Right atrium auricular region (tissue), 2 donors: ENCODE results near the gene TTLL8. TPM values are rescaled to one million over a fixed set of nuclear protein-coding genes. Genes with fewer than 3 reads are reported as not detected.

Experiments
- DNase-seq: peaks from one replicate; pipeline ENCODE4 v3.0.0-alpha.2; 2019; ENCODE audit warnings: low spot score
- H3K27ac ChIP-seq, 2 donors: fragments of 200-600 bp; sonication (generic); 1 replicate in 1 of 2; 2 replicates in 1 of 2; pipeline ENCODE4 v1.5.1; 2016 to 2019
- H3K27me3 ChIP-seq, 2 donors: fragments of 200-600 bp; sonication (generic); one replicate each; pipeline versions ENCODE4 v1.5.1 to v1.6.0; 2017 to 2019
- H3K36me3 ChIP-seq: fragments of 200-600 bp; sonication (generic); one replicate; pipeline ENCODE4 v1.5.1; 2016
- H3K4me1 ChIP-seq, 2 donors: fragments of 200-600 bp; sonication (generic); one replicate each; pipeline versions ENCODE4 v1.5.1 to v1.6.0; 2017 to 2019
- H3K4me3 ChIP-seq, 2 donors: fragments of 200-600 bp; sonication (generic); 1 replicate in 1 of 2; 2 replicates in 1 of 2; pipeline ENCODE4 v1.5.1; 2017 to 2019; ENCODE audit warnings: mild to moderate bottlenecking in 1 of 2, moderate library complexity in 1 of 2
- H3K9me3 ChIP-seq, 2 donors: fragments of 200-600 bp; sonication (generic); one replicate each; pipeline ENCODE4 v1.5.1; 2019
- total RNA-seq, 2 donors: library from RNA; depleted of rRNA; stranded (reverse); fragments of >200 nt; gene quantifications; one replicate each; pipeline ENCODE4 v1.1.0, GENCODE V29; 2016
- TF ChIP-seq, protein P1 (sequence below), 2 donors: fragments of 200-600 bp; sonication (generic); IDR thresholded peaks; one replicate each; pipeline ENCODE4 v1.5.1; 2019; ENCODE audit warnings: antibody characterized with exemption in 2 of 2

The TTLL8 gene
- total RNA-seq, 2 donors from 2014 or later, result not detected

DNA sequence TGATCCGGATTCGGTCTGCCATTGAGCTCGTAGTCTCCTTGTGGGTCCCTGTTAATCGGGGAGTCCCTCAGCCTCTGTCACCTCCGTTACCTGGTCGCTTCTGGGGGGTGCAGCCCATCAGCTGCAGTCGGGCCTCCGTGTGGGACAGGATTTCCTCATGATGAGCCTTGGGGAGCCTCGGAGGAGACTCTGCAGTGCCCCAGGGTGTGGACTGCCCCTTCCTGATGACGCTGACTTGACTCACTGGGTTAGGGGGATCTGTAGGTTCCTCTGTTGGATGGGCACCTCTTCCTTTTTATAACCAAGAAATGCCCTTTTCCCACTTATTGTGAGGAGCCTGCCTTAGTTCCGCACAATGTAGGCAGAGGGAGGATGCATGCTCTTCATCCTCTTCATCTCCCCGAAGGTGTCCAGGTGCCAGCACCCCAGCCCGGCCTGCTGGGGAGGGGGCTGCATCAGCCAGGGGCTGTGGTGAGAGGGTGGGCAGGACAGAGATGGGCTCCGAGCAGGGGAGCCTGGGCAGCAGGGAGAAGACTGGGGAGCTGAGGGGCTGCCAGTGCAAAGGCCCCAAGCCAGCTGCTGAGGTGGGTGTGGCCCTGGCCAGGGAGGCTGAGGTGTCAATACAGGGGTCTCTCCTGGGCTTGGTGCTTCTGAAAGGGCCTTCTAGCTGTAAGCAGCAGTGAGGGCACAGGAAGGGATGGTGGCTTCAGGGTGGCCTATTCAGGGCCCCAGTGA lies 13.5 kb upstream of the TTLL8 start:
- Histone ChIP-seq H3K9me3 (no peaks in the 10 kb centered on the region), H3K4me3 (no peak overlapping the region), H3K27ac (no peak overlapping the region), H3K27me3 (no peaks in the 10 kb centered on the region), H3K4me1 (no peaks in the 10 kb centered on the region), H3K36me3 (no peaks in the 10 kb centered on the region)
- no peak for DNase-seq
- TF ChIP-seq, protein P1, sequence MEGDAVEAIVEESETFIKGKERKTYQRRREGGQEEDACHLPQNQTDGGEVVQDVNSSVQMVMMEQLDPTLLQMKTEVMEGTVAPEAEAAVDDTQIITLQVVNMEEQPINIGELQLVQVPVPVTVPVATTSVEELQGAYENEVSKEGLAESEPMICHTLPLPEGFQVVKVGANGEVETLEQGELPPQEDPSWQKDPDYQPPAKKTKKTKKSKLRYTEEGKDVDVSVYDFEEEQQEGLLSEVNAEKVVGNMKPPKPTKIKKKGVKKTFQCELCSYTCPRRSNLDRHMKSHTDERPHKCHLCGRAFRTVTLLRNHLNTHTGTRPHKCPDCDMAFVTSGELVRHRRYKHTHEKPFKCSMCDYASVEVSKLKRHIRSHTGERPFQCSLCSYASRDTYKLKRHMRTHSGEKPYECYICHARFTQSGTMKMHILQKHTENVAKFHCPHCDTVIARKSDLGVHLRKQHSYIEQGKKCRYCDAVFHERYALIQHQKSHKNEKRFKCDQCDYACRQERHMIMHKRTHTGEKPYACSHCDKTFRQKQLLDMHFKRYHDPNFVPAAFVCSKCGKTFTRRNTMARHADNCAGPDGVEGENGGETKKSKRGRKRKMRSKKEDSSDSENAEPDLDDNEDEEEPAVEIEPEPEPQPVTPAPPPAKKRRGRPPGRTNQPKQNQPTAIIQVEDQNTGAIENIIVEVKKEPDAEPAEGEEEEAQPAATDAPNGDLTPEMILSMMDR (IDR thresholded peaks at IDR 0.05), result no peak

GRCh38 chr22:50070366-50070765 lies 12.3 kb upstream of the TTLL8 start:
- no peak overlapping the region for H3K4me3 ChIP-seq
- no peak overlapping the region for H3K27ac ChIP-seq
- H3K9me3 ChIP-seq, result no peaks in the 10 kb centered on the region
- H3K36me3 ChIP-seq, result no peaks in the 10 kb centered on the region
- no peaks in the 10 kb centered on the region for H3K4me1 ChIP-seq
- H3K27me3 ChIP-seq, result no peaks in the 10 kb centered on the region
- DNase-seq, result no peak
- TF ChIP-seq, protein P1 (IDR thresholded peaks at IDR 0.05), result no peak

- no peaks in the 10 kb centered on the region for H3K4me1 ChIP-seq
- no peaks in the 10 kb centered on the region for H3K27me3 ChIP-seq
- no peaks in the 10 kb centered on the region for H3K36me3 ChIP-seq
- H3K9me3 ChIP-seq, result no peaks in the 10 kb centered on the region
- no peak for DNase-seq
- H3K27ac ChIP-seq, result no peak overlapping the region
- H3K4me3 ChIP-seq, result no peak overlapping the region
- TF ChIP-seq, protein P1 (IDR thresholded peaks at IDR 0.05), result no peak
Measured at GRCh38 chr22:50068096-50068495, 10.0 kb upstream of the TTLL8 start.

- Histone ChIP-seq H3K27me3 (no peaks in the 10 kb centered on the region), H3K27ac (no peak overlapping the region), H3K4me1 (no peaks in the 10 kb centered on the region), H3K9me3 (no peaks in the 10 kb centered on the region), H3K36me3 (no peaks in the 10 kb centered on the region), H3K4me3 (no peak overlapping the region)
- TF ChIP-seq, protein P1 (IDR thresholded peaks at IDR 0.05), result no peak
- DNase-seq, result no peak
Measured at GRCh38 chr22:50067244-50067643, 9.1 kb upstream of the TTLL8 start.

- H3K27ac ChIP-seq, result no peak overlapping the region
- TF ChIP-seq, protein P1 (IDR thresholded peaks at IDR 0.05), result no peak
- no peak for DNase-seq
- no peaks in the 10 kb centered on the region for H3K36me3 ChIP-seq
- H3K4me3 ChIP-seq, result no peak overlapping the region
- H3K9me3 ChIP-seq, result no peaks in the 10 kb centered on the region
- H3K27me3 ChIP-seq, result peaks cover 0 to 5% of the 10 kb centered on the region in 2 donors
- peaks cover 0 to 3% of the 10 kb centered on the region in 2 donors for H3K4me1 ChIP-seq
Measured at GRCh38 chr22:50064453-50064852, 6.4 kb upstream of the TTLL8 start.
